GM12874 (cell line): Measurements from ENCODE around the gene SERPINB5.

Experiments
- TF ChIP-seq, protein P1 (sequence below): IDR thresholded peaks from 2 replicates; pipeline ENCODE4 v1.5.1; 2011; ENCODE audit warnings: low read depth, mild to moderate bottlenecking, control low read depth, low read length, moderate library complexity; ENCODE audit not compliant: insufficient read depth

Gene SERPINB5

DNA sequence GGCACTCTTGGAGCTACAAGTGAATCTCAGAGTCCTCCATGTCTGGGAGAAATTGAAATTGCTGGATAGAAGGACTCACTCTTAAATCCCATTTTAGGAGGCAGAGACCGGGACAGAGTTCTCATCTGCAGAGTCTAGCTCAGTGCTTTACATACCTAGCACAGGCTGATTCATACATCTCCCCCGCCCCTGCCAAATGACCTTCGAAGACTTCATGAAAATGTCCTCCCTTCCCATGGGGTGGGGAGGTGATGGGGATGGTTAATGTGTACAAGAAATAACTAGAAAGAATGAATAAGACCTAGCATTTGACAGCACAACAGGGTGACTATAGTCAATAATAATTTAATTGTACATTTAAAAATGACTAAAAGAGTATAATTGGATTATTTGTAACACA lies 8.2 kb upstream of the SERPINB5 start:
- TF ChIP-seq, protein P1, sequence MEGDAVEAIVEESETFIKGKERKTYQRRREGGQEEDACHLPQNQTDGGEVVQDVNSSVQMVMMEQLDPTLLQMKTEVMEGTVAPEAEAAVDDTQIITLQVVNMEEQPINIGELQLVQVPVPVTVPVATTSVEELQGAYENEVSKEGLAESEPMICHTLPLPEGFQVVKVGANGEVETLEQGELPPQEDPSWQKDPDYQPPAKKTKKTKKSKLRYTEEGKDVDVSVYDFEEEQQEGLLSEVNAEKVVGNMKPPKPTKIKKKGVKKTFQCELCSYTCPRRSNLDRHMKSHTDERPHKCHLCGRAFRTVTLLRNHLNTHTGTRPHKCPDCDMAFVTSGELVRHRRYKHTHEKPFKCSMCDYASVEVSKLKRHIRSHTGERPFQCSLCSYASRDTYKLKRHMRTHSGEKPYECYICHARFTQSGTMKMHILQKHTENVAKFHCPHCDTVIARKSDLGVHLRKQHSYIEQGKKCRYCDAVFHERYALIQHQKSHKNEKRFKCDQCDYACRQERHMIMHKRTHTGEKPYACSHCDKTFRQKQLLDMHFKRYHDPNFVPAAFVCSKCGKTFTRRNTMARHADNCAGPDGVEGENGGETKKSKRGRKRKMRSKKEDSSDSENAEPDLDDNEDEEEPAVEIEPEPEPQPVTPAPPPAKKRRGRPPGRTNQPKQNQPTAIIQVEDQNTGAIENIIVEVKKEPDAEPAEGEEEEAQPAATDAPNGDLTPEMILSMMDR, result no peak

DNA sequence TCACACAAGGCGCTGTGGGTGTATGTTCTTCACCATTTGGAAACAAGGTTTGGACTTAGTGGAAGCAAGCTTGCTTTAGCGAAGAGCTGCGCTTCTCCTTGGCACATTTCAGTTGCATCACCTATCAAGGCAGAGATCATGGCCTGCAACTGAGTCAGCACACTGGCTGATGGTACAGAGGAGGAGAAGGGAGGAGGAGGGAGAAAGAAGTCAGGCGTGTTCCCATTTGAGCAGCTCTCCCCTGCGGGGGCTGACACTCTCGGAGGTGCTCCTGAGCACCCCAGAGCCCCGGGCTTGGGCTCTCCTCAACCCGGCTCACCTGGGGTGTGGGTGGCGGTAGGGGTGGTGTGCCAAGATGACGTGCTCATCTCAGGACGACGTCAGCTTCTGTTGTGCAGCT lies 6.0 kb upstream of the SERPINB5 start:
- TF ChIP-seq, protein P1, result no peak

DNA sequence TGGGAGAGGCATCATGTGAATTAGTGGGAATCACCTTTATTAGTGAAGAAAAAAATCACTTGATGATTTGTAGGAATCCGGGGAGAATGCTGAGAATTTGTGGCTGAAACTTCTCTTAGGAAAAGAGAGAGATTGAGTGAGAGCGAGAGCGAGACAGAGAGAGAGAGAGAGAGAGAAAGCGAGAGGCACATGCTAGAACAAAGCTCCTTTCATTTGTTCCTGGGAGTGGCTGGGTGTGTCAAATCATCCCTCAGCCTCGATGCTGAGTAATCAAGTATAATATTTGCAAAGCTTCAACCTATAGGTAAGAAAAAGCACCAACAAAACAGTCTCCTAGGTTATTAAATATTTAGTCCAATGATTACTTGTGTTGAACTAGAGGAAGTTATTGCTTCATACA lies 4.4 kb upstream of the SERPINB5 start:
- TF ChIP-seq, protein P1, result no peak

DNA sequence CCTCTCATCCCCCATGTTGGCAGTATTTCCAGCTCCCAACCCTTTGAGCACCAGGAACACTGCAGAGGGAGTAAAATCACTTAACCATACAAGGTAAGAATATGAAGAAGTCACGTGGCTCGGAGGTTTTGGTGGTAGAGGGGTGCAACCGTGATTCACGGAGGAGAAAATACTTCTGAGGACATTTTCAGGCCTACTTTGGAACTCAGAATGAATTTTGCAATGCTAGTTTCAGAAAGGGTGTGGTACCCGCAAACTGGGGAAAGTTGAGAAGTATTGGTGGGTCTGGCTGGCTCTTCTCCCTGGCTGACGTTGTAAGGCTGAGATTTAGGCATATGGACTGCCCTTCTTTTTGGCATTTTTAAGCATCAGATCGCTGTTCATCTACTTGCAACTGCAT lies 442 bp downstream of the SERPINB5 start:
- TF ChIP-seq, protein P1, result no peak

DNA sequence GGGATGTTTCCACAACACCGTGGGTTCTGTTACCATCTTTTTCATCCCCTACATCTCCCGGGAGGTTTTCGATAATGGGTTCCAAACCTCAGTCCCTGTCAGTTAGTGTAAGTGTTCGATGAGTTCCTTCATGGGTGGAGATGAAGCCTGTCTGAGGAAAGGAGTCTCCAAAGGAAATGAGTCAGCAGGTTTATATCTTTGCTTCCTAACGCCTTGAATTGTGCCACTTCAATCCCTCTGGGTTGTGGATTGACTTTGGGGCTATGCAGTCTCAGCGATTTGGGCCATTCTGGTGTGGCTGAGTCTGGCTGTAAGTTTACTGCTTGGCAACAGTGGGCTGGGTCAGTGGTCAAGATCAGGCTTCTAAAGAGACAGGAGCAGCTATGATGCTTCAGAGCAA lies 1.2 kb downstream of the SERPINB5 start:
- TF ChIP-seq, protein P1, result no peak

DNA sequence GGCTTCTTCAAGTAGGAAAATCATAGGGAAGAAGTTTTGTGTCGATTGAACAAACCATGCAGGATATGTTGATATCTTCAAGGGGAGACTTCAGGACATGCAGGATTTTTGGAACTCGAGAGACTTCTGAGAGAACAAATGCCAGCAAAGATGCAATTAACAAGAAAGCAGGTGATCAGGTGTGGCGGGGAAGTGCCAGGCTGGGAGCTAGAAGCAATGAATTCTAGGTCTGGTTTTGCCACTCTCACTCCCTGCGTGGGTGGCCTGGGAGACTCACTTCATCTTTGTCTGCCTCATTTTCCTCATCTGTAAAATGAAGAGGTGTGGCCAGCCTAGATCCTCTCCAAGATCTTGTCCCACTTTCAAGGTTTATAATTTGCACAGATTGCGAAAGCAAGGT lies 3.1 kb downstream of the SERPINB5 start:
- TF ChIP-seq, protein P1, result no peak

DNA sequence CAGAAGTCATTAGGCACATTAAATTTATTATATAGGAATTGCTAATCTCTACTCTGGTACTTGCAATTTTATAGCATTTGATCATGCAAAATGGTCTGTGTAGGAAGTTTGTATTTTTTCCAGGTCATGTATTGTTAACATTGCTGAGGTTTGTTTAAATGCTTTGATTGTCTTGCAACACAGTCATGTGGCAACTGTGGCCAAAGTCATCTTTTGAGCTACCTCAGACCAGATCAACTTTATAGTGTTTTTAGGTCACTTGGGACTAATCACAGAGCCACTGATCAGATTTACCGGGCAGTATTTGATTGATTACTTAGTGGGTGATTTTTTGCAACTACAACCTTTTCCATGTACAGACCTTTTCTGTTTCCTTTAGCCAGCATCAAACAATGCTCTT lies 3.7 kb downstream of the SERPINB5 start:
- TF ChIP-seq, protein P1, result no peak

DNA sequence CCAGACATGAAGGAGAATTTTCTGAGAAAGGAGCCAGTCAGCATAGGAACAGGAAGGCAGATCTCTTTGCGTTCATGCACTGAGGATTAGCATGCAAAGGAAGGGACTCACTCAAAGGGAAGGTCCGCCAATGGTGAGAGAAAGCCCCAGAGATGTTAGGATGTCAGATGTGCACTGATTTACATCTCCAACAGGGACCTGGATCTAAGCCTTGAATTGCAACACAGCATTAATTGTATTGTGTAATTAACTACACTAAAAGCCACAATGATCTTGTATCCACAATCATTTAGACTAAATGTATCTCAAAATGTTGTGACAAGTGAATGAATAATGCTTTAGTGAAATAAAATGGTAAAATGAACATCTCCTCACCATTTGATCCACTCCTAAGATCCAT lies 4.2 kb downstream of the SERPINB5 start:
- TF ChIP-seq, protein P1, result no peak
